SU-DHL-6 (cell line): Measurements from ENCODE around the gene DHRS1.

Source experiments
- H2AFZ ChIP-seq: fragments of 200-600 bp; sonication (generic); 2 replicates; pipeline ENCODE4 v1.6.1; 2014; ENCODE audit warnings: low read depth, mild to moderate bottlenecking, moderate library complexity, mixed read lengths, antibody characterized with exemption, low read length; ENCODE audit not compliant: severe bottlenecking
- H3F3A ChIP-seq: fragments of 200-600 bp; shearing (Covaris generic); 2 replicates; pipeline ENCODE4 v1.6.0; 2016; ENCODE audit warnings: antibody characterized with exemption, mild to moderate bottlenecking; ENCODE audit not compliant: insufficient read depth
- H3K27ac ChIP-seq: fragments of 200-600 bp; sonication (generic); 2 replicates; pipeline ENCODE4 v1.5.1; 2016; ENCODE audit warnings: low read depth, mild to moderate bottlenecking, low read length, moderate library complexity, mixed read lengths
- H3K27me3 ChIP-seq: fragments of 200-600 bp; sonication (generic), shearing (Covaris generic); 2 replicates; pipeline ENCODE4 v1.6.0; 2014; ENCODE audit warnings: mild to moderate bottlenecking, low read length
- H3K36me3 ChIP-seq: fragments of 200-600 bp; sonication (generic); 2 replicates; pipeline ENCODE4 v1.6.1; 2014; ENCODE audit warnings: mild to moderate bottlenecking, low read length, mixed read lengths
- H3K4me2 ChIP-seq: fragments of 300-600, 200-600 bp; shearing (Covaris generic), sonication (generic); 2 replicates; pipeline ENCODE4 v1.6.0; 2014; ENCODE audit warnings: low read length, low read depth, mild to moderate bottlenecking; ENCODE audit not compliant: poor library complexity, severe bottlenecking
- H3K4me3 ChIP-seq: fragments of 200-600 bp; sonication (generic); 2 replicates; pipeline ENCODE4 v1.5.1; 2014; ENCODE audit warnings: antibody characterized with exemption, low read length, mild to moderate bottlenecking, mixed read lengths; ENCODE audit not compliant: insufficient read depth, poor library complexity, severe bottlenecking
- H3K79me2 ChIP-seq: fragments of 200-600 bp; sonication (generic); 2 replicates; pipeline ENCODE4 v1.6.1; 2014; ENCODE audit warnings: mild to moderate bottlenecking, low read length, moderate library complexity; ENCODE audit not compliant: insufficient read depth
- H3K9ac ChIP-seq: fragments of 200-600 bp; sonication (generic); 2 replicates; pipeline ENCODE4 v1.7.0; 2014; ENCODE audit warnings: mild to moderate bottlenecking, low read length
- H3K9me2 ChIP-seq: fragments of 200-600 bp; sonication (generic); replicated peaks from 2 replicates; pipeline ENCODE4 v1.6.1; 2014; ENCODE audit warnings: low read length; ENCODE audit not compliant: insufficient read depth
- H3K9me3 ChIP-seq: fragments of 200-600 bp; sonication (generic); 2 replicates; pipeline ENCODE4 v1.6.1; 2014; ENCODE audit warnings: low read length, mixed read lengths; ENCODE audit not compliant: insufficient read depth
- H4K20me1 ChIP-seq: fragments of 200-600 bp; sonication (generic); 2 replicates; pipeline ENCODE4 v1.6.1; 2014; ENCODE audit warnings: low read depth, mild to moderate bottlenecking, antibody characterized with exemption, low read length, moderate library complexity, mixed read lengths
- CTCF ChIP-seq: fragments of 200-600 bp; sonication (generic); IDR thresholded peaks from one replicate; pipeline ENCODE4 v1.5.1; 2017; ENCODE audit warnings: antibody characterized with exemption, mild to moderate bottlenecking, low read length, moderate library complexity; ENCODE audit not compliant: insufficient read depth, poor library complexity, severe bottlenecking
- EZH2phosphoT487 ChIP-seq: fragments of 200-600 bp; sonication (generic), shearing (Covaris generic); conservative IDR thresholded peaks from 2 replicates; pipeline ENCODE4 v1.6.1; 2018; ENCODE audit warnings: mild to moderate bottlenecking, antibody characterized with exemption, low read length, moderate library complexity, mixed read lengths

Gene DHRS1

DNA sequence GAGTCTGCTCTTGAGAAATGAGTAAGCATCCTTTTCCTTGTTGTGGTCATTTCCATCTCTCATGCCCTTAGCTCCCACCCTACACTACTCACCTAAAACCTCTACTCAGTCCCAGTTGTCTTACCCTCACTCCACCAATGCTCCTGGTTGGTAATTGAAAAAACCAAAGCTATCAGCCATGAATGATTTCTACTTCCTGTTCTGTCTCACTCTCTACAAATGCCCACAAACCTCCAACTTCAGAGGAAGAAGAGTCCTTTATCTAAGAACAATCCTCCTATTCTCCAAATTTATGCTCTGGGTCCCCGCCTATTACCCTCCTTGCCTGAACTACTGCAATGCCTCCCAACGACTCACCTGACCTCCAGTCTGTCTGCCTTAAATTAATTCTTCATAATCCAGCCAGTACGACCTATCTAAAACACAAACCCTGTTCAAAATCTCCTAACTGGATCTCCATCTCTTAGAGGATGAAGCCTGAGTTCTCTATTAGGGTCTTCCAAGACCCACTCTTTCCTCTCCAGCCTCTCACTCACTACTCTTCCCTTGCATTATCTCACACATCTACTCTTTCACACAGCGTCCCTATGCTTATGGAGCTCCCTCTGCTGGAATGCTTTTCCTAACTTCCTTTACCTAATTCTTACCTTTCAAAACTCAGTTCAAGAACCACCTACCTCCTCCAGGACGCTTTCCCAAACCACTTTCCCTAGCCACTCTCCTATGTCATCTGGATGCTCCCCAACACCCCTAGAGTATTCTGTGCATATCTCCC lies 2.2 kb downstream of the DHRS1 start:
- no peaks in the 10 kb centered on the region for H4K20me1 ChIP-seq
- H3K36me3 ChIP-seq = peaks cover 2% of the 10 kb centered on the region; the same call in 1 of the 2 replicates
- peak overlapping the region; percentile 25; the same call in 1 of the 2 replicates for H3K27ac ChIP-seq
- H3K9me3 ChIP-seq = no peaks in the 10 kb centered on the region
- no peak overlapping the region for H2AFZ ChIP-seq
- peak overlapping the region; percentile 17 for H3K4me2 ChIP-seq
- TF ChIP-seq CTCF = no peak
- TF ChIP-seq EZH2phosphoT487 = no peak
- peaks cover 14% of the 10 kb centered on the region for H3F3A ChIP-seq
- no peak overlapping the region for H3K4me3 ChIP-seq
- H3K79me2 ChIP-seq = peaks cover 19% of the 10 kb centered on the region
- H3K9me2 ChIP-seq = no peaks in the 10 kb centered on the region
- no peaks in the 10 kb centered on the region for H3K27me3 ChIP-seq
- H3K9ac ChIP-seq = no peak overlapping the region

GRCh38 chr14:24296341-24297157 lies 3.0 kb downstream of the DHRS1 start:
- Histone ChIP-seq H3F3A (peaks cover 14% of the 10 kb centered on the region), H3K4me3 (no peak overlapping the region), H3K9ac (no peak overlapping the region), H3K9me2 (no peaks in the 10 kb centered on the region), H4K20me1 (no peaks in the 10 kb centered on the region), H3K4me2 (no peak overlapping the region), H3K27ac (no peak overlapping the region), H3K9me3 (no peaks in the 10 kb centered on the region), H3K27me3 (no peaks in the 10 kb centered on the region), H3K79me2 (peaks cover 19% of the 10 kb centered on the region), H3K36me3 (peaks cover 2% of the 10 kb centered on the region; the same call in 1 of the 2 replicates), H2AFZ (no peak overlapping the region)
- TF ChIP-seq CTCF (peak; percentile 63), EZH2phosphoT487 (no peak)

- H2AFZ ChIP-seq = no peak overlapping the region
- H3K27me3 ChIP-seq = no peaks in the 10 kb centered on the region
- no peak overlapping the region for H3K4me2 ChIP-seq
- no peaks in the 10 kb centered on the region for H4K20me1 ChIP-seq
- no peaks in the 10 kb centered on the region for H3K9me3 ChIP-seq
- H3K9me2 ChIP-seq = no peaks in the 10 kb centered on the region
- peaks cover 2% of the 10 kb centered on the region; the same call in 1 of the 2 replicates for H3K36me3 ChIP-seq
- H3K9ac ChIP-seq = no peak overlapping the region
- H3K79me2 ChIP-seq = 0 out of 2 replicates have a peak, but pooled peaks cover 4% of the 10 kb centered on the region
- H3F3A ChIP-seq = peaks cover 14% of the 10 kb centered on the region
- H3K4me3 ChIP-seq = no peak overlapping the region
- TF ChIP-seq EZH2phosphoT487 (no peak), CTCF (no peak)
- H3K27ac ChIP-seq = no peak overlapping the region
Observed at GRCh38 chr14:24293525-24293924, 6.1 kb downstream of the DHRS1 start.
